ENCODE results near the gene INTS14. TPM values are rescaled to one million over a fixed set of nuclear protein-coding genes. Genes with fewer than 3 reads are reported as not detected.

The INTS14 gene
- total and polyA plus RNA-seq, 12 donors, result 9.1 to 18.4 (median 14.3) TPM

- Histone ChIP-seq H3K4me1 (peaks cover 0 to 6% (median 0%) of the 10 kb centered on the region in 9 donors), H3K27ac (no peak overlapping the region), H3K9me3 (no peaks in the 10 kb centered on the region), H3K27me3 (no peaks in the 10 kb centered on the region), H3K4me3 (no peak overlapping the region), H3K36me3 (peaks cover 0 to 83% (median 0%) of the 10 kb centered on the region in 9 donors)
- WGBS, 2 donors, result 92 to 93% methylated on average over 5 of the region's 5 CpGs
- intact Hi-C loops (cut with DNase I), result no loop called here
- no peak for ATAC-seq
- TF ChIP-seq, protein P1, sequence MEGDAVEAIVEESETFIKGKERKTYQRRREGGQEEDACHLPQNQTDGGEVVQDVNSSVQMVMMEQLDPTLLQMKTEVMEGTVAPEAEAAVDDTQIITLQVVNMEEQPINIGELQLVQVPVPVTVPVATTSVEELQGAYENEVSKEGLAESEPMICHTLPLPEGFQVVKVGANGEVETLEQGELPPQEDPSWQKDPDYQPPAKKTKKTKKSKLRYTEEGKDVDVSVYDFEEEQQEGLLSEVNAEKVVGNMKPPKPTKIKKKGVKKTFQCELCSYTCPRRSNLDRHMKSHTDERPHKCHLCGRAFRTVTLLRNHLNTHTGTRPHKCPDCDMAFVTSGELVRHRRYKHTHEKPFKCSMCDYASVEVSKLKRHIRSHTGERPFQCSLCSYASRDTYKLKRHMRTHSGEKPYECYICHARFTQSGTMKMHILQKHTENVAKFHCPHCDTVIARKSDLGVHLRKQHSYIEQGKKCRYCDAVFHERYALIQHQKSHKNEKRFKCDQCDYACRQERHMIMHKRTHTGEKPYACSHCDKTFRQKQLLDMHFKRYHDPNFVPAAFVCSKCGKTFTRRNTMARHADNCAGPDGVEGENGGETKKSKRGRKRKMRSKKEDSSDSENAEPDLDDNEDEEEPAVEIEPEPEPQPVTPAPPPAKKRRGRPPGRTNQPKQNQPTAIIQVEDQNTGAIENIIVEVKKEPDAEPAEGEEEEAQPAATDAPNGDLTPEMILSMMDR (IDR thresholded peaks at IDR 0.05), result no peak
- DNase-seq, result no peak
Measured at GRCh38 chr15:65653801-65654521, 43.0 kb upstream of the INTS14 start.

GRCh38 chr15:65653341-65653740 is 42.4 kb upstream of the INTS14 start:
- intact Hi-C loops (cut with DNase I), result no loop called here
- Histone ChIP-seq H3K9me3 (no peaks in the 10 kb centered on the region), H3K36me3 (peaks cover 0 to 77% (median 0%) of the 10 kb centered on the region in 9 donors), H3K27me3 (no peaks in the 10 kb centered on the region), H3K27ac (no peak overlapping the region), H3K4me1 (peaks cover 0 to 6% (median 0%) of the 10 kb centered on the region in 9 donors), H3K4me3 (no peak overlapping the region)
- TF ChIP-seq, protein P1 (IDR thresholded peaks at IDR 0.05), result no peak
- DNase-seq, result no peak
- no peak for ATAC-seq

DNA sequence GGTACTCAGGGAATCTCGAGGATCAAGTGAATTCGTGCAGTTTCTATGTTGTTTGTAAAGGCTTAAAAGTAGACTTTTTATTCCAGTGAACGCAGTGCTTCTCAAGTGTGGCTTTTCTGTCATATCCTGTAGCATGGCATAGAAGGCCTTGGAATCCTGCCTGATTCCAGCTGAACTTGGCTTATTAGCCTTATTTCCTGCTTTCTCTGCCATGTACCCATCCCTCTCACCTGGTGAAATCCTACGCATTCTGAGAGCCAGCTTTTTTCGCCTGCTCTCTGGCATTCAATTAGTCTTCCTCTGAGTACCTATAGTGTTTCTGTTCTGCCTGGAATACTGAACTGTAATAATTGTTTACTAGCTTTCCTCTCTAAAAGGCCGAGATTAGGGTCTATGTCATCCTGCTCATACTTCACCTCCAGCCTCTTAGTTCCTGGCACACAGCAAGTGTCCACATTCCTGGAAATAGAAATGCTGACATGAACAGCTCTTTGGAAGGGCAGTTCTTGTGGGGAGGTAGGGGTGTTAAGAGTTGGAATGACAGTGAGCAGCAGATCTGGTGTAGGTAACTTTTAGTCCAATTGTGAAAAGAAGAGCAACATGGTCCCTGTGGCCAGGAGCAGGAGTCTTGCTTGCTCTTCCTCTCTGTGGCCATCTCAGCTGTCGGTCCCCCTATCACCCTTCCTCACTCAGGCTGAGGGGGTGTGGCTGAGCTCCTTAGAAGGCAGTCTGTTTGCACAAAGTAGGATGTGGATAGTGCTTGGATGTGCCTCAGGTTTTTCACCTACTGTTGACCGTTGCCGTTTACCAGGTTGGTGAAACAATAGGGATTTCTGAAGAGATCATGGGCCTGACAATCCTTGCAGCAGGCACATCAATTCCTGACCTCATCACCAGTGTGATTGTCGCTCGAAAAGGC is 41.2 kb upstream of the INTS14 start:
- peaks cover 0 to 6% (median 0%) of the 10 kb centered on the region in 9 donors for H3K4me1 ChIP-seq
- no peak overlapping the region for H3K27ac ChIP-seq
- no peaks in the 10 kb centered on the region for H3K27me3 ChIP-seq
- peak in 1 of 8 donors; percentile 24 for ATAC-seq
- H3K4me3 ChIP-seq, result no peak overlapping the region
- no peak for DNase-seq
- no peaks in the 10 kb centered on the region for H3K9me3 ChIP-seq
- WGBS, 2 donors, result 79 to 80% methylated on average over 11 of the region's 11 CpGs
- intact Hi-C loops (cut with DNase I), result no loop called here
- H3K36me3 ChIP-seq, result peaks cover 0 to 64% (median 0%) of the 10 kb centered on the region in 9 donors
- TF ChIP-seq, protein P1 (IDR thresholded peaks at IDR 0.05), result no peak

GRCh38 chr15:65651042-65651322 is 40.1 kb upstream of the INTS14 start:
- ATAC-seq (no peak), DNase-seq (no peak)
- TF ChIP-seq, protein P1 (IDR thresholded peaks at IDR 0.05), result no peak
- Histone ChIP-seq H3K9me3 (no peaks in the 10 kb centered on the region), H3K4me3 (no peak overlapping the region), H3K4me1 (peaks cover 0 to 6% (median 0%) of the 10 kb centered on the region in 9 donors), H3K36me3 (peaks cover 0 to 53% (median 0%) of the 10 kb centered on the region in 9 donors), H3K27ac (no peak overlapping the region), H3K27me3 (no peaks in the 10 kb centered on the region)
- intact Hi-C loops (cut with DNase I), result no loop called here
- 96 to 97% methylated on average over 1 of the region's 1 CpG for WGBS, 2 donors

Measured in heart right ventricle (tissue), 16 donors.